HFFc6 (cell line): ENCODE data around the gene ZNF732. TPM values are rescaled to one million over a fixed set of nuclear protein-coding genes. Genes with fewer than 3 reads are reported as not detected.

Source experiments
- DNase-seq: peaks from one replicate; pipeline ENCODE4 v3.0.0-alpha.2; 2018
- H3K27ac Mint-ChIP-seq: 2 replicates; pipeline ENCODE4 v1.8.0; 2020; ENCODE audit warnings: mild to moderate bottlenecking, mixed read lengths
- H3K27me3 Mint-ChIP-seq: 2 replicates; pipeline ENCODE4 v1.8.0; 2021; ENCODE audit warnings: mild to moderate bottlenecking, moderate library complexity, mixed read lengths; ENCODE audit not compliant: insufficient read depth
- H3K36me3 Mint-ChIP-seq: 2 replicates; pipeline ENCODE4 v1.8.0; 2021; ENCODE audit warnings: low read depth, mixed read lengths
- H3K4me1 Mint-ChIP-seq: 2 replicates; pipeline ENCODE4 v1.8.0; 2020; ENCODE audit warnings: low read depth, mixed read lengths
- H3K4me3 Mint-ChIP-seq: 2 replicates; pipeline ENCODE4 v1.8.0; 2020; ENCODE audit warnings: mild to moderate bottlenecking, moderate library complexity, mixed read lengths
- H3K9me3 Mint-ChIP-seq: 2 replicates; pipeline ENCODE4 v1.8.0; 2020; ENCODE audit warnings: mild to moderate bottlenecking, mixed read lengths
- long read RNA-seq: library from polyadenylated mRNA; unstranded; transcript quantifications from one replicate; pipeline ENCODE4 v2.0.0, GENCODE V29; 2019
- total RNA-seq, 6 experiments: library from RNA; stranded (reverse); fragmentation: NEBNext Ultra II Directional; extraction: Animal tissue kit (Norgen Biotek cat#: 25700); gene quantifications; 2 replicates in 1 of 6; 3 replicates in 5 of 6; pipeline ENCODE4 v1.2.3, GENCODE V29; 2021
- TF ChIP-seq, protein P1 (sequence below): fragments of 200-600 bp; sonication (generic); IDR thresholded peaks from 2 replicates; pipeline ENCODE4 v1.5.0; 2021; ENCODE audit warnings: antibody characterized with exemption, mild to moderate bottlenecking

ZNF732 gene
- total RNA-seq: not detected
- long read RNA-seq: 0 reads

DNA sequence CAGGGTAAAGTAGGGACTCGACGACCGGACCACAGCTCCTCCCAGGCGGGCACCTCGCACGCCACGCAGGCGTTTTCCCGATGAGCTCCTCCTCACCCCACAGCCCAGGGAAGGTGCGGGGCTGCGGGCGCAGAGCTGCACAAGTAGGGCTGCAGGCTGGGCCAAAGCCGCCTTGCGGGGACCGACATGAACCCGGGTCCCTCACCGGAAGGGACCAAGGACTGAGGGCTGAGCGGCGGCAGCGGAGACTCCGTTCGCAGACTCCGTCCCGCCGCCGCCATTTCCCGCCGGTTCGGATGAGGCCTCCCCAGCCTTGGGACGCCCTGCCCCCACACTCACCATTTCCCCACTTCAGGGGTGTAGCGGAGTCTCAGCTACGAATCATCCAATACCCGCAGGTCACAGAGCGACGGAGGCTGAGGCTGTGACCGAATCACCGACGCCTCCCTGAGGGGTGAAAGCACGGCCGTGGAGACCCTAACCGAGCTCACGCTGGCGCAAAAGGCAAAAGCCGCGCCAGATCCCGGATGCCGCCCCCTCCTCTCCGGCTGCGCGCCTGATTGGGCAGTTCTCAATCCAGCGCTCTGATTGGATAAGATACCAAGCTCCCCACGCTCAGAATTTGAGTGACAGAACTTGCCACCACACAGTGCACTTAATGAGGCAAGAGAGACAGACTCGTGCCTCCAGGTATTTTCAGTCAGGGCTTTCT lies at the start of gene ZNF732:
Gene ZNF732 (minus strand): TSS at position 506 of the 712 bp plus-strand sequence. CDS start 164 bp downstream, at position 342.
- H3K27ac Mint-ChIP-seq: no peak within 1 kb of the TSS
- H3K4me1 Mint-ChIP-seq: no peaks in the 10 kb centered on the region
- TF ChIP-seq, protein P1, sequence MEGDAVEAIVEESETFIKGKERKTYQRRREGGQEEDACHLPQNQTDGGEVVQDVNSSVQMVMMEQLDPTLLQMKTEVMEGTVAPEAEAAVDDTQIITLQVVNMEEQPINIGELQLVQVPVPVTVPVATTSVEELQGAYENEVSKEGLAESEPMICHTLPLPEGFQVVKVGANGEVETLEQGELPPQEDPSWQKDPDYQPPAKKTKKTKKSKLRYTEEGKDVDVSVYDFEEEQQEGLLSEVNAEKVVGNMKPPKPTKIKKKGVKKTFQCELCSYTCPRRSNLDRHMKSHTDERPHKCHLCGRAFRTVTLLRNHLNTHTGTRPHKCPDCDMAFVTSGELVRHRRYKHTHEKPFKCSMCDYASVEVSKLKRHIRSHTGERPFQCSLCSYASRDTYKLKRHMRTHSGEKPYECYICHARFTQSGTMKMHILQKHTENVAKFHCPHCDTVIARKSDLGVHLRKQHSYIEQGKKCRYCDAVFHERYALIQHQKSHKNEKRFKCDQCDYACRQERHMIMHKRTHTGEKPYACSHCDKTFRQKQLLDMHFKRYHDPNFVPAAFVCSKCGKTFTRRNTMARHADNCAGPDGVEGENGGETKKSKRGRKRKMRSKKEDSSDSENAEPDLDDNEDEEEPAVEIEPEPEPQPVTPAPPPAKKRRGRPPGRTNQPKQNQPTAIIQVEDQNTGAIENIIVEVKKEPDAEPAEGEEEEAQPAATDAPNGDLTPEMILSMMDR: no peak
- DNase-seq: no peak
- no peaks in the 10 kb centered on the region for H3K27me3 Mint-ChIP-seq
- no peak within 1 kb of the TSS for H3K4me3 Mint-ChIP-seq
- peaks cover 66% of the 10 kb centered on the region for H3K9me3 Mint-ChIP-seq
- peaks cover 18% of the 10 kb centered on the region for H3K36me3 Mint-ChIP-seq

DNA sequence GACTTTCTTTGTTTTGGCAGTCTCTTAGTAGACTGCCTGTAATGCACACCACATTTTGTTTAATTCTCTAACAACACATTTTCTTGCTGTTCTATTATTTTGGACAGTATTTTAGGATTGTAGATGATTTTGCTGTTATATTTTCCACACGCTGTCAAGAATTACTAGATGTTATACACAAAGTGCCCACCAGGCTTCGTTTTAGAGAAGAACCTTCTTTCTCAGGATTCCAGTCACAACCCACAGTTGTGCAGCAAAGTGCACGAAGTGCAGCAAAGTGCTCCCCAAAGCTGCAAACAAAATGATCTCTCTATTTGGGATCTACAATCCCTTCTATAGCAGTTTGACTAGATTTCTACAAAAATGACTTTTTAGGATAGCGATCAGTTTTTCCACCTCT lies 34.7 kb upstream of the ZNF732 start:
- no peak for DNase-seq
- Mint-ChIP-seq H3K9me3 (peaks cover 72% of the 10 kb centered on the region), H3K27ac (no peak overlapping the region), H3K27me3 (no peaks in the 10 kb centered on the region; the same call in 1 of the 2 replicates), H3K36me3 (peaks cover 38% of the 10 kb centered on the region), H3K4me1 (peaks cover 4% of the 10 kb centered on the region; the same call in 1 of the 2 replicates), H3K4me3 (no peak overlapping the region)
- TF ChIP-seq, protein P1: peak; percentile 46

DNA sequence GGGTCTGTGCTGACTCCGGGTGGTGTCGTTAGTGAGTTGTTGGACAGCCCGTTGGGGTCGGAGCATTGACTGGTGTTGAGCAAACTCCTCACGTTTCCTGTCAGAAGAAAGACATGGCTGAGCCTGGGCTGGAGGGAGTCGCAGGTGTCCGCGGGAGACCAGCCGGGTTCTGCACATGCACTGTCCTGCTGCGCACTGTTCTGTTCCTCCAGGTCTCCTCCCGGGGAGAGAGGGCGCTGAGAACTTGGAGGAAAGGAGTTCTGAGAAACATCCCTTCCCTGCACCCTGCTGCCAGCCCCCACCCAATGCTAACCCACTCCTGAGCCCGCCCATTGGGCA lies 33.5 kb upstream of the ZNF732 start:
- Mint-ChIP-seq H3K36me3 (peaks cover 31% of the 10 kb centered on the region), H3K27me3 (no peaks in the 10 kb centered on the region; the same call in 1 of the 2 replicates), H3K27ac (no peak overlapping the region), H3K4me3 (peak overlapping the region; percentile 94; the same call in 1 of the 2 replicates), H3K4me1 (peaks cover 4% of the 10 kb centered on the region; the same call in 1 of the 2 replicates), H3K9me3 (peaks cover 69% of the 10 kb centered on the region)
- DNase-seq: no peak
- TF ChIP-seq, protein P1: no peak

DNA sequence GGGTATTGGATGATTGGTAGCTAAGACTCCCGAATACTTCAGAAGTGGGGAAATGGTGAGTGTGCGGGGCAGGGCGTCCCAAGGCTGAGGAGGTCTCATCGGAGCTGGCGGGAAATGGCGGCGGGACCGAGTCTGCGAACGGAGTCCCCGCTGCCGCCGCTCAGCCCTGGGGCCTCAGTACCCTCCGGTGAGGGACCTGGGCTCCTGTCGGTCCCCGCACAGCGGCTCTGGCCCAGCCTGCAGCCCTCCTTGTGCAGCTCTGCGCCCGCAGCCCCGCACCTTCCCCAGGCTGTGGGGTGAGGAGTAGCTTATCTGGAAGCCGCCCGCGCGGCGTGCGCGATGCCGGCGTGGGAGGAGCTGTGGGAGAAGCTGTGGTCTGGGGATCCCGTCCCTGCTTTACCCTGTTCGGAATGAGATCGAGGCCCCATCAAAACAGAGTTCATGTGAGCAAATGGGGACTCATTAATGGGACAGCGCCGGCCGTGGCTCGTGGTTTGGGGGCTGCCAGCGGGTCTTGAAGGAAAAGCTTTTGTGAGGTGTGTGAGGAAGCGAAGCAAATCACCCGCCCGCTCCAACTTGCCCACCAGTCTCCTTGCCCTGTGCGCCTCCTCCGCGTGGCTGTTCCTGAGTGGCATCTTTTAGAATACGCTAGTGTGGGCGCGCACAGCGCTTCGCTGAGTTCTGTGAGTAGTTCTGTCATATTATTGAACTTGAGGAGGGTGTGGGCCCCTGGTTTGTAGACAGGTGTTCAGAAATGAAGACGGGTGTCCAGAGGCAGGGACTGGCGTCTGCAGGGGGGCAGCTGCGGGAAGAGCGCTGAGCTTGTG lies 32.9 kb upstream of the ZNF732 start:
- DNase-seq: peak; percentile 22
- peaks cover 30% of the 10 kb centered on the region for H3K36me3 Mint-ChIP-seq
- peaks cover 4% of the 10 kb centered on the region; the same call in 1 of the 2 replicates for H3K4me1 Mint-ChIP-seq
- no peaks in the 10 kb centered on the region; the same call in 1 of the 2 replicates for H3K27me3 Mint-ChIP-seq
- H3K4me3 Mint-ChIP-seq: peak overlapping the region; percentile 94
- TF ChIP-seq, protein P1: no peak
- H3K9me3 Mint-ChIP-seq: peaks cover 70% of the 10 kb centered on the region
- H3K27ac Mint-ChIP-seq: peak overlapping the region; percentile 84; the same call in 1 of the 2 replicates

DNA sequence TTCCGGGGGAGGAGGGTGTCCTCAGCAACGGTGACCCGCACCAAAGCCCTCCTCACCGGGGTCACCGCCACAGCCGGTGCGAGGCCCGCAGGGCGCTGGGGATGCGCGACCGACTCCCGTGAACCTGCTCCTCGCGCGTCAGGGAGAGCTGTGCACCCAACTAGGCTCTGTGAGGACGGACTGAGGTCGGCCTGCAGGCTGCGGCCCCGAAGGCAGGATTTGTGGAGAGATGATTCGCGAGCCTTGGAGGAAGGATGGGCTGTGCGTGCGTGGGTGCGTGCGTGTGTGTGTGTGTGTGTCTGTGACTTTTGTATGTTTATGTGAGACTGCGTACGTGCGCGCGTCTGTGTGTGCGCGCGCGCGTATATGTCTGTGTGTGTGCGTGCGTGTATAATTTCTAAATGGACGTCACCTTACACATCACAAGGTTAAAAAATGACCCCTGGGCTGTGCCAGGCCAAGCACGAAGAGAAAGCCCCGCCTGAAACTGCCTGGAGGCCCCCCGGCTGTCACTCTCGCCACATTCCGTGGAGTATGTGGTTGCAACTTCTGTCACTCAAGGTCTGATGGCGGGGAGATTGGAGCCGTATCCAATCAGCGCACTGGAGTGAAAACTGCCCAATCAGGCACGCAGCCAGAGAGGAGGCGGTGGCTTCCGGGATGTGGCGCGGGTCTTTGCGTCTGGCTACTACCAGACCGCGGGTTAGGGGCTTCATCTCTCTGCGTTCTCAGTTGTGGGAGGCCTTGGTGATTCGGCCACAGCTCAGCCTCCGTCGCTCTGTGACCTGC lies 32.1 kb upstream of the ZNF732 start, which contains the start of gene ZNF141:
Gene ZNF141 (plus strand): TSS at position 672 of the 789 bp plus-strand sequence. CDS start 170 bp downstream, outside the sequence.
- H3K4me1 Mint-ChIP-seq: peaks cover 4% of the 10 kb centered on the region; the same call in 1 of the 2 replicates
- TF ChIP-seq, protein P1: no peak
- peaks cover 29% of the 10 kb centered on the region for H3K36me3 Mint-ChIP-seq
- H3K27ac Mint-ChIP-seq: peak within 1 kb of the TSS; percentile 84; the same call in 1 of the 2 replicates
- H3K9me3 Mint-ChIP-seq: peaks cover 67% of the 10 kb centered on the region
- peak; percentile 92 for DNase-seq
- H3K27me3 Mint-ChIP-seq: no peaks in the 10 kb centered on the region; the same call in 1 of the 2 replicates
- peak within 1 kb of the TSS; percentile 94 for H3K4me3 Mint-ChIP-seq
